ENCODE results near the gene DIAPH1.
A peak's percentile ranks its signal among the peaks of the same experiment; 100 is the strongest.
"Not testable (repeated sequence)": the region's sequence is repeated elsewhere in the genome, so short reads cannot be mapped to it uniquely, and the experiment has no call there.

DIAPH1 gene

DNA sequence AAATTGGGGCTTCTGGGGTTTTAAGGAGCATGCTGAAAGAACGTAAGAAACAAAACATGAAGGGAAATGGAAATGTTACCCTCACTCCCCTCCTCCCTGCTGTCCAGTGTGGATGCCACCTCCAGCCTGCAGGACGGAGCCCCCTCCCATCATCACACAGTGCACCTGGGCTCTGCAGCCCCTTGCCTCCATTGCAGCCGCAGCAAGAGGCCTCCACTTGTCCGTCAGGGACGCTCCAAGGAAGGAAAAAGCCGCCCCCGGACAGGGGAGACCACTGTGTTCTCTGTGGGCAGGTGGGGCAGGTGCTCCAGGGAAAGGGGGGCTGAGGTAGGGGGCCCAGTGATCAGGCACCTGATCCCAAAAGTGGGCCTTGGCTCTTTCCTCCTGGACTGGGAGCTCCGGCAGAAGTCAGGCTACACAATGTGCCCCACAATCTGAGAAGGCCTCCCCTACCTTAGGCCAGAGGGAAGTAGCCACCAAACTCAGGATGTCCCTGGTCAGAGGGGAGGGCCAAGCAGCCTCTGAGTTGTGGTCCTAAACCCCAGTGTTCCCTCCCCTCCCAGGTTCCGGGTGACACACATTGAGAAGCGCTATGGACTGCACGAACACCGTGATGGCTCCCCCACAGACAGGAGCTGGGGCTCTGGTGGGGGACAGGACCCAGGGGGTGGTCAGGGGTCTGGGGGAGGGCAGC lies 20.7 kb upstream of the DIAPH1 start:
- no peak for DNase-seq

DNA sequence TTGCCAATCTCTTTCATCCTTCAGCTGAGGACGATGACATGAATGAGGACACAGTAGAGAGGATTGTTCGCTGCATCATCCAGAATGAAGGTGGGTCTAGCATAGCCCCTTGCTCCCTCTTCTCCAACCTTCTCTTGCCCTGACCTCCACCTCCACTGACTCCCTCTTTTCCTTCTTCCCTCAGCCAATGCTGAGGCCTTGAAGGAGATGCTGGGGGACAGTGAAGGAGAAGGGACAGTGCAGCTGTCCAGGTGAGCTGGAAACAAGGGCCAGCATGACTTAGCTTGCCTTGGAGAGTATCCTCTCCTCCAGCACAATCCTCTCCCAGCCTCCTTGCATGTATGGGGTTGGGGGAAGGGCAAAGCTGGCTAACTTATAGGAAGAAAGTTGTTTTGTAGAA lies 20.0 kb upstream of the DIAPH1 start:
- DNase-seq = no peak

DNA sequence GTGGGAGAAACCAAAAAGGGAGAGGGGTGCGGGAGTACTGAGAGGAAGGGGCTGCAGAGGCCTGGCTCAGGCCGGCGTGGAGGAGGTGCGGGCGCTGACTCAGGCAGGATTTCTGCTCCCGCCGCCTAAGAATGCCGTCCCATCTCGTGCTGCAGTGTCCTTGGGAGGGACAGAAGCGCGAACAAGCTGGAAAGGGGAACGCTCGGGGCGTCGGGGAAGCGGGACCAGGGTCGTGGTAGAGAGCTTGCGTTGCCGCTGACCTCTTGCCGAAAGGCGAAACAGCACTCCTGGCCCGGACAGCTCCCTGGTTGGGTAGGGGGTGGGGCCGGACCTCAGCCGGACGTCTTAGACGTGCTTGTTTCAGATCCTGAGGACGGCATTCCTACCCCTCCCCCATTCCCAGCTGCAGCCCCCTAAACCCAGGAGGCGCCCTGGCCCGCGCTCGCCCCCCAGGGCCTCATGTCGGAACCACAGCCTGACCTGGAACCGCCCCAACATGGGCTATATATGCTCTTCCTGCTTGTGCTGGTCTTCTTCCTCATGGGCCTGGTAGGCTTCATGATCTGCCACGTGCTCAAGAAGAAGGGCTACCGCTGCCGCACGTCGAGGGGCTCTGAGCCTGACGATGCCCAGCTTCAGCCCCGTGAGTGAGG lies 19.1 kb upstream of the DIAPH1 start:
- DNase-seq = peak; percentile 36

DNA sequence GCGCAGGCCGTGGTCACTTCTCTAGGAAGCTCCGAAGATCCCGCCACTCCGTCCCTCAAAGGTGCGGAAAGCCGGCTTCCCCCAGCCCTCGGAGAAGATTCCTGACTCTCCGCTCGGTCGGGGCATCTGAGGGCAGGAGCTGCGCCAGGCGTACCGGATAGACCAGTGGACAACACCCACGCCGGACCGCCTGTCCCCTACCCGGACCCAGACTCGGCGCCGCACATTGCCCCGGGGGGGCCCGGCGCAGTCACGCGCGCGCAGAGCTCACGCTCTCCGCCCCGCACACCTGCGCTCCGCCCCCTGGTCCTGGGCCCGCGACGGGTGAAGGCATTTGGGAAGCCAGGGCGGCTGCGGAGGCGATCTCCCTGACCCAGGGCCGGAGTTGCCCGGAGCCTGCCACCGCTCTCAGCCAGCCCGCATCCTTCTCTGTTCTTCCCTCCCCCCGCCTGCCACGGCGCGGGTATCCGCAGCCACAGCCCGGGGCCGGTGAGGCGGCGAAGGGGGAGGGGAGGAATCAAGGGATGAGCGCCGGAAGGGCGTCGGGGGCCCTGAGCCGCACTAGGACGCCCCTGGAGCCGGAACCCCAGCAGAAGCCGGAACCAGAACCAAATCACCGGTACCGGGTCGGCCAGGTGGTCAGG lies 18.4 kb upstream of the DIAPH1 start:
- peak; percentile 35 for DNase-seq

DNA sequence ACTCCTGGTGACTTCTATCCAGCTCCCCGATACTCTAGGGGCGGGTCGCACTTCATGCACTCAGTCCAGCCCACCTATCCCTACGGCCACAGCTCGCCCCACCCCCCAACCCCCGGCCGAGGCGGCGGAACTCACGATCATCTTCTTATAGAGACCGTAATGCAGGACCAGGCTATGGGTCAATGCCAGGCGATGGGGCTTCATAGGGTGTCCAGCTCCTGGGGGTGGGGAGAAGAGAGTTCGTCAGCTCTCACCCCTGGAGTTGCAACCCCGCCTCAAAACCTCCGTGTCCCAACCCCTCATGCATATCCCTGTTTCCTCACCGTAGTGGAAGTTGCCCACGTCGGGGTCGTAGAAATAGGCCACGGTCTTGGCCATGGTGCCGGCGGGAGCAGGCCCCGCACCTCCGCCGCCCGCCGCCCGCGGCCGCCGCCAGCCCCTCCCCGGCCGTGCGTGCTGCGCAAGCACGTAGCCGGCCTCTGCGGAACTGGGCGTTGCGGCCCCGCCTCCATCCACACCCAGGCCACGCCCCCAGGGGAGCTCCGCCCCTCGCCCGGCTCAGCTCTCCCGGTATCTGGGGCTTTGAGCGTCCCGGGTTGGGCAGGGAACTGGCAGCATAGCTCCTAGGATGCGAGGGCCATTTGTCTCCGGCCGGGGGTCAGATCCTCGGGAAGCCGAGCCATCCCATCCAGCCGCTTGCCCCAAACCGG lies 17.8 kb upstream of the DIAPH1 start, which contains the start of the genes HDAC3 and RELL2:
TSS of gene HDAC3 (minus strand) at position 437 of the 710 bp plus-strand sequence. CDS start at position 378, 59 bp downstream.
TSS of gene RELL2 (plus strand) at position 585 of the 710 bp plus-strand sequence. CDS start 1,229 bp downstream, outside the sequence.
- peak; percentile 83 for DNase-seq

DNA sequence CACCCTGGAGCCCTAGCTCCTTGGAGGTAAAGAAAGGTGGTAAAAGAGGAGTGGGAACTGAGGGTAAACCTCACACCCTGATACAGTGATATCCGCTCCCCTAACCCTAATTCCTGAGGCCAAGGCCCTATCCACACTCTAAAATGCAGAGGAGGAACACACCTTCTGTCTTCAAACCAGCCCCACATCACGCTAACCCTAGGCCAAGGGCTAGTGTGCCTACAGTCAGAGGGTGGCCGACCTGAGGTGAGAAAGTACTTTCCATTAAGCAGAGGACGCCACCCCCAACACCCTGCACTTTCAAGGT lies 17.3 kb upstream of the DIAPH1 start:
- DNase-seq = no peak

DNA sequence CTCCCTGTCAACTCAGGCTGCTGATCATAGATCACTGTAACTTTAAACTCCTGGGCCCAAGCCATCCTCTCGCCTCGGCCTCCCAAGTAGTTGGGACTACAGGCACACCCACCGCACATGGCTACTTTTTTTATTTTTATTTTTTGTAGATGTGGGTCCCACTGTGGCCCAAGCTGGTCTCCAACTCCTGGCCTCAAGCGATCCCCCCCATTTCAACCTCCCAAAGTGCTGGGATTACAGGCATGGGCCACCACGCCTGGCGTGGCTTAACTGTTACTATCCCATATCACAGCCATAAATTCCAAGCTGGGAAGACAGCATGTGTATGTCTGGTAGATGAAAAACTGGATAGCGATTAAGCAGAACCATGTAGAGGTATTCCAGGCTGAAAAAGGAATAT lies 16.8 kb upstream of the DIAPH1 start:
- DNase-seq = no peak

DNA sequence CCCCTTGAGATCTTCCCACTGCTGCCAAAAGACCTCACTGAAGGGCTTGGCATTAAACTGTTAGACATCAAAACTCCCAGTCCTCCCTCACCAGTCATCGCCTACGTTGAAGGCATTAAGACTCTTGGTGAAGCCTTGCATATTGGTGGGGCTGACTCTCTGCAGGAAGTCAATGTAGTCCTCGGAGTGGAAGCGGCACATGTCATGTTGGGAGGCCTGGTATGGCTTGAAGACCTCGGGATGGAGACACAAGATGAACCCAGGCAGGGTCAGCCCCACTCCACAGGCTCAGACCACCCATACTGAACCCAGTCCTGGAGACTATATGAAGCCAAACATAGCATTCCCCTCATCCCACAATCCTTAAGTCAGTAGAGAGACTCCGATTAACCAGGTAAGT lies 15.9 kb upstream of the DIAPH1 start:
- no peak for DNase-seq

DNA sequence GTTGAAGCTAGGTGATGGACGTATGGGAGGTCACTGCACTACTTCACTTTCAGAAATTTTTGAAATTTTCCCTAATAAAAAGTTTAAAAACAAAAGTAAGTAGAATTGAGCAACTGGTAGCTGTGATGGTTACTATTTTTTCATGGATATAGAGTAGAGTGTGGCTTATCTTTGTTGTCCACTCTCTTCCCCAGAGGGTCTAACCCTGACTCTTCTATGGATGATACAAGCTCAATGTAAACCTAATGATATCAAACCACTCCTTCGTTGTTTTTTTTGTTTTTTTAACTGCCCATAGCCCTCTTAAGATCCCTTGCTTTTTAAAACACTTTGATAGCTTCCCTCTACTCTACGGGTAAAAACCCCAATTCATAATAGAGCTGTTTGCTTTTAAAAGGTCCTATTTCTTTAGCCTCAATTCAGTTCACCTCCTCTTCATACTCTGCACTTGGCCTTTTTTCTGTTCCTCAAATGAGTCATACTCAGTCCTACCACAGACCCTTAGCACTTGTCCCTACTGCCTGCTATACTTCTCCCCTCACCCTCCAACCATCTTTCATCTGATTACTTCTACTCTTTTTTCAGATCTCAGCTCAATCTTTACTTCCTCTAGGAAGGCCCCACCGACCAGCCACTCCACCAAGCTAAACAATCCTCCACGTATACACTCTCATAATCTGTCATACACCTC lies 15.2 kb upstream of the DIAPH1 start:
- DNase-seq = no peak

DNA sequence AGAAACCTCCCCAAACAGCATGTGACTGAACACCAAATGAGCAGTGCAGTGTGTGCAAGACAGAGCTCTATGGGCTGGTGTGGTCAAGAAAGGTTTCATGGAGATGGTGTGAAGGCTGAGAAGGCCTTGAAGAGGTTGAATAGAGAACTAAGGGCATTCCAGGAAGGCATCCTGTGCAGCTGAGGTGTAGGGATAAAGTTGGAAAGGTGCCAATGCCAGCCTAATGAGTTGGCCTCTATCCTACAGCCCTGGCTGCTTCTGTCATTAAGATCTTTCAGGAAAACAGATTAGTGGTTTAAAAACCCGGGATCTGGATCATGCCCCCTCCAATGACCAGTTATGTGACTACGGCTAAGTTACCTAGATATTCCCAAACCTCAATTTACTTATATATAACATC lies 13.8 kb upstream of the DIAPH1 start:
- DNase-seq = no peak

DNA sequence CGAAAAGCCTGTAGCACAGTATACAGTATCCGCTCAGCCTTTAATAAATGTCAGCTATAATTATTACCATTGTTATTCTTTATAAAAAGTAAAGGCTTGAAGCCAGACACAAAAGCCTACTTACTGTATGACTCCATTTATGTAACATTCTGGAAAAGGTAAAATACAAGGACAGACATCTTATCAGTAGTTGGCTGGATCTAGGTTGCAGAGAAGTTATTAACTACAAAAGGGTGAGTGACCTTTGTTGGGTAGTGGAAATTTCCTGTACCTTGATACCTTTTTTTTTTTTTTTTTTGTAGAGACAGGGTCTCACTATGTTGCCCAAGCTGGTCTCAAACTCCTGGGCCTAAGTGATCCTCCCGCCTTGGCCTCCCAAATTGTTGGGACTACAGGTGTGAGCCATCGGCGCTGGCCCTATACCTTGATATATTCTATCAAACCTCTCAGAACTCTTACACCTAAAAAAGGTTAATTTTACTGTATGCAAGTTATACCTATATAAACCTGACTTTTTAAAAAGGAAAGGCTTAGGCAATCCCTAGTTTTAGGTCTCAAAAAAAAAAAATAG lies 11.9 kb upstream of the DIAPH1 start:
- DNase-seq = no peak

DNA sequence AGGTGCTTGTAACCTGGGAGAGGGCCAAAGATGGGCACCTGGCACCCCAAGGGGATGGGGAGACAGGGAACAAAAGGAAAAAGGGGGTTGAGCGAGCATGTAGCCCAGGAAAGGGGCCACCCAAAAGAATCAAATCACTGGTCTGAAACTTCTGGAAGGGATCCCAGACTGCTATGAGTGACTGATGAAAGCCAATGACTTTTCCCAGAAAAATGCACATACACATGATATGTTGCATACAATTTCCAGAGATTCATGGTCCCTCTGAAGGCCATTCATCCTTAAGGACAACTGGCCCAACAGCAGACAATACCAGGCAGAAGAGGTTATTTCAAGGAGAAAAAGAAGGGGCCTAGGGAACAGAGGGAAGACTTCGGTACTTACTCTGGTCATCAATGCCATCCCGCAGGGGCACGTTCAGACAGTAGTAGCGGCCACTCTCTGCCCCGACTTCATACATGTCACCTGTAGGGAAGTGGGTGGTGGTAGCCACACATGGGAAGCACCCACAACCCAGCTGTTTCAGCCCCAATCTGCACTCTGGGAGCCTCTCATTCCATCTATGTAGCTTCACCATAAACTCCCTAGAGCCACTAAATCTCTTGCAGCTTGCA lies 9.5 kb upstream of the DIAPH1 start:
- DNase-seq = no peak

DNA sequence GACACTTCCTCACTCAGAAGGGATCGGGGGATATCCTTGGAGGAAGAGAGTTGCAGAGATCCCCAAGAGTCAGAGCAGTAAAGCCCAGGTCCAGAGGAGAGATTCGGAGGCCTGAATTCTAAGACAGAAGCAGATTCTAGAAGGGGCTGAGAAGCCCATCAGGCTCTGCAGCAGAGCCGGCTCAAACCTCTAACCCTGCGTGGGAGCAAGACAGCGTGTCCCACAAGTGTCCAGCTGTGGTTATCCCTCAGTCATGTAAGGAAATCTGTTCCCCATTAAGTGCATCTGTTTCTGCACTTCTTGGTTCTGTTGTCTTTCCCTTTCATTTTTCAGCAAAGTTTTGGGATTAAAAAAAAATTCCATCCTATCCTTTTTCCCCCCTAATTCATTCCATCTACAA lies 4.8 kb upstream of the DIAPH1 start:
- DNase-seq = no peak

DNA sequence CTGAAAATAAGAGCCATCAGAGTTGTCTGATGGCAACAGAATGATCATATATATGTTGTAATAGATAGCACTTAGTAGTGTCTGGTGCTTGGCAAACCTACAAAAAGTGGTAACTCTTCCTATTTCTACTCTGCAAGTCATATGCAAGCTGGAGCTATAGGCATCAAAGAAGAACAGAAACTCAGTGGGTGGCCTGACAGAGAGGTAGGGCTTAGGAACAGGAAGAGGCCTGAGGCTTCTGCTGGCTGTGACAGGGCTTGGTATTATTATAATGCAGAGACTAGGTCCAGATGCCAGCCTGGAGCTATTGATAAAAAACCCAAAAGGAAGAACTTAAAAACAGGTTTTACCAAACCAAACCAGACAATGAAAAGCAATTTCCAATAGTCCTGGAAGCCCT lies 4.4 kb upstream of the DIAPH1 start:
- no peak for DNase-seq

DNA sequence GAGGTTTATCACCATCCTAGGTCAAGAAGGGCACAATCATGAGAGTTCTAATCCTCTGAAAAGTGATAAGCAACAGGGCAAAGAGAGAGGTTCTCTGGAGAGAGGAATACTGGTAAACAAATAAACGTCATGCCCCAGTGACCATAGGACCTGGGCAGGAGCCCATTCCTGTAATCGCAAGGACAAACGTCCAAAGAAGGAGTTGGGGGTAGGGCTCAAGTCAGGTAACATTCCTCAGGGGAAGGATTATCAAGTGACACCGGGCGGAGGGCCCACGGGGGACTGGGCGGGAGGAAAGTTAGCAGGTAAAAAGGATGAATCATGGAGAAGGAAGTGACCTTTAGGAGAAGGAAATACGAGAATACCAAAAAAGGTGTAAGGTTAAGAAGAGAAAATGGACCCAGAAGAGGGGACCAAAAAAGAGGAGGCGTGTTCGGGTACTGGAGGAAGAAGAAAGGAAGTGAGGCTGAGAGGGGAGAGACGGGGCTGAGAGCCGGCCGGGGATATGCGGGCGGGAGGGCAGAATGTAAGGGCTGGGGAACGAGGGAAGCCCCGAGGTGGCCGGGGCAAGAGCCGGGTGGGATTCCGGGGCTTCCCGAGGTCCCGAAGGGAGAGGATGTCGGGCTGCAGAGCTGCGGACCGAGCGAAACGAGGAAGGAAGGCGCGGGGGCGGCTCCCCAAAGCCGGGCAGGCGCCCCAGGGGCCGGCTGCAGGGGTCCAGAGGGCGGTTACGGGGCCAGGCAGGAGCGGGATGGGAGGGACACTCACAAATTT lies 583 bp downstream of the DIAPH1 start:
- DNase-seq = no peak

DNA sequence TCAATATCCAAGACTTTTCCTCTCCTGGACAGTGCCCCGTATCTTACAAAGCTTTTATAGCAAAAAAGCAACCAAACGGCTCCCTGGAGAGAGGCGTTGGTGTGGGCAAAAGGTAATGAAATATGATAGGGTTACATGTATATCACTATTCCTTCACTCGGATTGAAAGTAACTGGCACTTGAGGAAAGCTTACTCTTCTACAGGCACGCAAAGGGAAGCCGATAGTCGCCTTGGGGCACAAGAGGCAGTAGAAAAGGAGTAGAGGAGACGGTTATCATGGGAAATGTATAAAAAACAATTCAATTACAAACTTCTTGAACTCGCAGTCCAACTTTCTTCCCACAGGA lies 1.1 kb downstream of the DIAPH1 start:
- DNase-seq = no peak

DNA sequence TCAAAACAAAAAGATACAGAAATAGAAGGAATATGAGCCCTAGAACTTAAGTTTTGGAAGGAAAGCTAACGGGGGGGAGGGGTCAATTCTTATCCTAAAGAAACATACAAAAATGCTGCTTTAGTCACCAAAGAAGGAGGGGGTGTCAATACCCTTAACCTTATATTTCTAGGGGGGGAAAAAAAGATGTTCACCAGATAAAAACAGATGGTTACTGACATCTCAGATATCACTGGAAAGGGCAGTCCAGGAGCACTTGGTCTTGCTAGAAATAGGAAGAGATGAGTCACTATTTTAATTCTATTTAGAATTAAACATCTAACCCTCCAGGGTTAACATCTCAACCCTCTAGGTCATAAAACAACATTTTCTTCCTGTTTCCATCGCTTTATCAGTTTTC lies 1.7 kb downstream of the DIAPH1 start:
- DNase-seq = no peak

DNA sequence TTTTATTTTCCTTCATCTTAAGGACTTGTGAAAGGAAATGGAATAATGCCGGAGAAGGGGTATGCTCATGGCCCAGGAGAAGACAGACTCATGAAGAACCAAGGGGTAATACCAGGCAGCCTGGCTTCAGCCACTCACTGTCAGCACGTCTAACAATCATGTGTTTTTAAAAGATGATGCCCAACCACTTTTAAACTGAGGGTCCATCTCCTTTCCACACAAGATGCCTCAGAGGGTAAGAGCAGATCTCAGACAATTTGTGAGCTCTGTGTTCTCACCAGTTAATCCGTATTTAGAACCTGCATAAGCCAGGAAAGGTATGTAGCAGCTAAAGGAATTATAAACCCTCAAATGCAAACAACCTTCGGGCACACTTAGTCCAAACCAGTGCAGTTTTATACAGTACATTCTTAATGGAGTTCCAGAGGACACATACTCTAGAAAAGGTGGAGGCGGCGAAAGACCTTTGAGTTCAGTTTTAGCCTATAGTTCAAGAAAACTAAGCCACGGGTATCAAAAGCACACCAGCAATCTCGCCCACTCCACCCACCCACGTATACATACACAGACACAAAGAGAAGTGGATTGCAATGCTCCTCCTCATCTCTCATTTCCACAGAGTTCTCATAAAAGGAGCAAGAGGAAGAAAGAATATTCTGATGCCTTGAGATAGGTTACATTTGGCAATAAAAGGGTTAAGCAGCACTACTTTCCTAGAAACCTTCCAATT lies 2.6 kb downstream of the DIAPH1 start:
- no peak for DNase-seq

DNA sequence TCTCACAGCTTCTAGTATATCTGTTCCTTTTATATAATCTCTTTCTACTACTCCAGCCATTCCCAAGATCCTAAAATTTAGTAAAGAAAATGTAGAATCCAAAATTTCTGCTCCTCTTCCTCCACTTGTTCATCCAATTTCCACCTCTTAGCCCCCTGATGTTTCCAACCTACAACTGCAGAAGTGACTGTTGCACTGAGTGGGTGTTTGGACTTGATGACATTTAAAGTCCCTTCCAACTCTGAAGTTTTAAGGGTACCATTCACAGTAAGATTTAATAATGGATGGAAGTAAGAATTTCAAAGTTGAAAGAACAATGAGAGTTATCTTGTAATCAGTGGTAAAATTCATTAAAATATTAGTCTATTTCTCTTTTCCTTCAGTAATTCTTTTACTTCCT lies 5.5 kb downstream of the DIAPH1 start:
- no peak for DNase-seq

DNA sequence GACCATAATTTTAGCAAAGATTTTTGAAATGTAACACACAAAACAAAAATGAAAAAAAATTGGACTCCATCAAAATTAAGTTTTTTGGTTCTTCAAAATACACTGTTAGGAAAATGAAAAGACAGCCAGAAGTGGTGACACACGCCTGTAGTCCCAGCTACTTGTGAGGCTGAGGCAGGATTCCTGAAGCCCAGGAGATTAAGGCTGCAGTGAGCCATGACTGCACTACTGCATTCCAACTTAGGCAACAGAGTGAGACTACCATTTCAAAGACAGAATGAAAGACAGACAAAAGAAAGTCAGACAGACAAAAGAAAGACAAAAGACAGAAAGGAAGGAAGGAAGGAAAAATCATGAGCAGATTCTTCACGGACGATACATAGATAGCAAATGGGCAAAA lies 7.5 kb downstream of the DIAPH1 start:
- DNase-seq = no peak

DNA sequence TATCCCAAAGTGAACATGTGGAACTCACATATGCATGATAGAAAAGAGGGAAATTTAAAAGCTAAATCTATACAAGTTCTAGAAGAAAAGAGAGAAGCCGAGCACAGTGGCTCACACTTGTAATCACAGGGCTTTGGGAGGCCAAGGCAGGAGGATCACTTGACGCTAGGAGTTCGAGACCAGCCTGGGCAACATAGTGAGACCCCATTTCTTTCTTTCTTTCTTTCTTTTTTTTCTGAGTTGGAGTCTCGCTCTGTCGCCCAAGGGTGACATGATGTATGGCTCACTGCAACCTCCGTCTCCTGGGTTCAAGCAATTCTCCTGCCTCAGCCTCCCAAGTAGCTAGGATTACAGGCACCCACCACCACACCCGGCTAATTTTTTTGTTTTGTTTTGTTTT lies 8.9 kb downstream of the DIAPH1 start:
- not testable (repeated sequence) for DNase-seq

All from activated gamma-delta T cell (primary cell).